PC-3 (cell line): ENCODE results near the gene GALNT18. TPM values are rescaled to one million over a fixed set of nuclear protein-coding genes. Genes with fewer than 3 reads are reported as not detected.

Experiments
- ATAC-seq: fragments of 200-7000 bp; cut with Tn5 transposase; 2 replicates; pipeline ENCODE4 v1.9.1; 2020; ENCODE audit warnings: mild to moderate bottlenecking, moderate library complexity
- BruUV-seq: library from RNA; stranded (reverse); fragments of 400-500 nt; replicated peaks from 2 replicates; lab custom pipeline; 2021; lab: Mats Ljungman, UMichigan
- CTCF ChIA-PET: fragments of 300-600 bp; sonication (Branson Sonifier 250); formaldehyde crosslinking; loops from one replicate; lab custom pipeline; 2022; ENCODE audit warnings: antibody characterized with exemption; lab: Charles Lee
- POLR2A ChIA-PET: fragments of 300-600 bp; sonication (Branson Sonifier 250); formaldehyde crosslinking; loops from one replicate; lab custom pipeline; 2022; ENCODE audit warnings: antibody characterized with exemption; ENCODE audit not compliant: unreplicated experiment; lab: Charles Lee
- DNase-seq: peaks from one replicate; pipeline ENCODE4 v3.0.0-alpha.2; 2015
- H2AFZ ChIP-seq: fragments of 300-600 bp; sonication (generic); 2 replicates; pipeline ENCODE4 v1.6.0; 2016; ENCODE audit warnings: antibody characterized with exemption, low read length
- H3F3A ChIP-seq: fragments of 300-600 bp; sonication (generic); one replicate; pipeline ENCODE4 v1.6.0; 2017; ENCODE audit warnings: antibody characterized with exemption, low read length, control low read depth, mild to moderate bottlenecking; ENCODE audit not compliant: unreplicated experiment
- H3K27ac ChIP-seq: fragments of 300-600 bp; sonication (generic); 2 replicates; pipeline ENCODE4 v1.5.1; 2016; ENCODE audit warnings: mild to moderate bottlenecking, low read length
- H3K27me3 ChIP-seq: fragments of 300-600 bp; sonication (generic); 2 replicates; pipeline ENCODE4 v1.6.1; 2016; ENCODE audit warnings: low read length, mixed read lengths
- H3K36me3 ChIP-seq: fragments of 300-600 bp; sonication (generic); 2 replicates; pipeline ENCODE4 v1.6.1; 2016; ENCODE audit warnings: low read depth, mixed run types, low read length, mixed read lengths
- H3K4me1 ChIP-seq: fragments of 300-600 bp; sonication (generic); 2 replicates; pipeline ENCODE4 v1.5.1; 2016; ENCODE audit warnings: low read length; ENCODE audit not compliant: insufficient read depth
- H3K4me2 ChIP-seq: fragments of 300-600 bp; sonication (generic); 2 replicates; pipeline ENCODE4 v1.6.0; 2016; ENCODE audit warnings: low read length
- H3K4me3 ChIP-seq: fragments of 300-600 bp; sonication (generic); 2 replicates; pipeline ENCODE4 v1.5.1; 2016; ENCODE audit warnings: mild to moderate bottlenecking, low read length, mixed read lengths
- H3K79me2 ChIP-seq: fragments of 300-600 bp; sonication (generic); 2 replicates; pipeline ENCODE4 v1.6.1; 2017; ENCODE audit warnings: low read length, mixed read lengths
- H3K9ac ChIP-seq: fragments of 300-600 bp; sonication (generic); 2 replicates; pipeline ENCODE4 v1.6.0; 2016; ENCODE audit warnings: mild to moderate bottlenecking, low read length
- H3K9me2 ChIP-seq: fragments of 300-600 bp; sonication (generic); replicated peaks from 2 replicates; pipeline ENCODE4 v1.6.1; 2016; ENCODE audit warnings: mixed run types, low read length, mixed read lengths
- H3K9me3 ChIP-seq: fragments of 300-600 bp; sonication (generic); 2 replicates; pipeline ENCODE4 v1.6.1; 2016; ENCODE audit warnings: low read length, mixed read lengths
- H4K20me1 ChIP-seq: fragments of 300-600 bp; sonication (generic); 2 replicates; pipeline ENCODE4 v1.6.1; 2016; ENCODE audit warnings: low read length, mixed read lengths
- EZH2 ChIP-seq: fragments of 300-600 bp; sonication (generic); IDR thresholded peaks from one replicate; pipeline ENCODE4 v1.6.1; 2017; ENCODE audit warnings: antibody characterized with exemption, mild to moderate bottlenecking, low read length; ENCODE audit not compliant: unreplicated experiment
- EZH2phosphoT487 ChIP-seq: fragments of 300-600 bp; sonication (generic); IDR thresholded peaks from 2 replicates; pipeline ENCODE4 v1.6.1; 2018; ENCODE audit warnings: mild to moderate bottlenecking, antibody characterized with exemption, low read length, borderline replicate concordance
- intact Hi-C: fragments of 100-400 bp; cut with micrococcal nuclease; formaldehyde crosslinking; loops from 2 replicates; pipeline ENCODE4 v1.9.0; 2023
- total RNA-seq: library from RNA; depleted of rRNA; stranded (reverse); fragments of >200 nt; gene quantifications from 2 replicates; pipeline ENCODE4 v1.2.3, GENCODE V29; 2014
- TF ChIP-seq, protein P1 (sequence below): fragments of 300-600 bp; sonication (generic); conservative IDR thresholded peaks from 2 replicates; pipeline ENCODE4 v1.5.1; 2017; ENCODE audit warnings: antibody characterized with exemption, low read depth, mild to moderate bottlenecking, low read length

The GALNT18 gene
- total RNA-seq, 1 experiment from 2014 or later = 34.5 TPM

DNA sequence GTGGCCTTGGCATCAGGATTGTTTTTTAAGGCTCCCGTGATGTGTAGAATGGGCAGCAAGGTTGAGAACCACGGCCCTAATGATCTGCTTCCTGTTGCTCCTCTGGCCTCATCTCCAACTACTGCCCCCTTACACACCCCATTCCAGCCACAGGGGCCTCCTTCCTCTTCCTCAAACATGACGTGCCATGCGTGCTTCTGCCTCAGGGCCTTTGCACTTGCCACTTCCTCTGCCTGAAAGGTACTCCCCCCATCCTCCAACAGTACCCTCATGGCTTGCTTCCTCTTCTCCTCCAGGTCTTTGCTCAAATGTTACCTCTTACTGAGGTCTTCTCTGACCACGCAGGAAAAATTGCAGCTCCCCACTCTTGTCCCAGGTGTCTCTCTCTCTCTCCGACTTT, 174.8 kb downstream of the GALNT18 start:
- ChIA-PET POLR2A (no interaction called here), CTCF (no interaction called here)
- no peak overlapping the region for H2AFZ ChIP-seq
- no peaks in the 10 kb centered on the region for H3K36me3 ChIP-seq
- H3K9me3 ChIP-seq = no peaks in the 10 kb centered on the region
- no peak overlapping the region for H3K4me3 ChIP-seq
- H3K79me2 ChIP-seq = no peaks in the 10 kb centered on the region
- no peaks in the 10 kb centered on the region for H3K9me2 ChIP-seq
- DNase-seq (no peak), ATAC-seq (no peak)
- peaks cover 14% of the 10 kb centered on the region for H3K4me1 ChIP-seq
- no TSS peak for BruUV-seq
- no peak overlapping the region for H3K4me2 ChIP-seq
- H3K9ac ChIP-seq = no peak overlapping the region
- TF ChIP-seq EZH2 = no peak
- TF ChIP-seq, protein P1, sequence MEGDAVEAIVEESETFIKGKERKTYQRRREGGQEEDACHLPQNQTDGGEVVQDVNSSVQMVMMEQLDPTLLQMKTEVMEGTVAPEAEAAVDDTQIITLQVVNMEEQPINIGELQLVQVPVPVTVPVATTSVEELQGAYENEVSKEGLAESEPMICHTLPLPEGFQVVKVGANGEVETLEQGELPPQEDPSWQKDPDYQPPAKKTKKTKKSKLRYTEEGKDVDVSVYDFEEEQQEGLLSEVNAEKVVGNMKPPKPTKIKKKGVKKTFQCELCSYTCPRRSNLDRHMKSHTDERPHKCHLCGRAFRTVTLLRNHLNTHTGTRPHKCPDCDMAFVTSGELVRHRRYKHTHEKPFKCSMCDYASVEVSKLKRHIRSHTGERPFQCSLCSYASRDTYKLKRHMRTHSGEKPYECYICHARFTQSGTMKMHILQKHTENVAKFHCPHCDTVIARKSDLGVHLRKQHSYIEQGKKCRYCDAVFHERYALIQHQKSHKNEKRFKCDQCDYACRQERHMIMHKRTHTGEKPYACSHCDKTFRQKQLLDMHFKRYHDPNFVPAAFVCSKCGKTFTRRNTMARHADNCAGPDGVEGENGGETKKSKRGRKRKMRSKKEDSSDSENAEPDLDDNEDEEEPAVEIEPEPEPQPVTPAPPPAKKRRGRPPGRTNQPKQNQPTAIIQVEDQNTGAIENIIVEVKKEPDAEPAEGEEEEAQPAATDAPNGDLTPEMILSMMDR = no peak
- H3F3A ChIP-seq = no peaks in the 10 kb centered on the region
- intact Hi-C loops = no loop called here
- H3K27me3 ChIP-seq = no peaks in the 10 kb centered on the region
- H3K27ac ChIP-seq = no peak overlapping the region
- H4K20me1 ChIP-seq = no peaks in the 10 kb centered on the region

DNA sequence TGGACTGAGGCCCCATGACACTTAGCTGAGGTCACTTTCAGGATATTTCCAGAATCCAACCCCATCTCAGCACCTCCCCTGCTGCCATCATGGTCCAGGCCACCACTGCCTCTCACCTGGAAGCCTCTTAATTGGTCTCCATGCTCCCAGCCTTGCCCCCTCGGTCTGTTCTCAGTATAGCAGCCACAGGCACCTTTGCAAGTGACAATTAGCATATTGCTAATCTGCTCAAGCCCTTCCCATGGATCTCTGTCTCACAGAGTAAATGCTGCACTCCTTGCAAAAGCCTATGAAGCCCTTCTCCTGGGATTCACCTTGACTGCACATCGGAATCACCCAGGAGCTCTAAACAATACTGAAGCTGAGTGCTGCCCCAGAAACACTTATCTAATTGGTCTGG, 175.2 kb downstream of the GALNT18 start:
- POLR2A ChIA-PET = no interaction called here
- no TSS peak for BruUV-seq

DNA sequence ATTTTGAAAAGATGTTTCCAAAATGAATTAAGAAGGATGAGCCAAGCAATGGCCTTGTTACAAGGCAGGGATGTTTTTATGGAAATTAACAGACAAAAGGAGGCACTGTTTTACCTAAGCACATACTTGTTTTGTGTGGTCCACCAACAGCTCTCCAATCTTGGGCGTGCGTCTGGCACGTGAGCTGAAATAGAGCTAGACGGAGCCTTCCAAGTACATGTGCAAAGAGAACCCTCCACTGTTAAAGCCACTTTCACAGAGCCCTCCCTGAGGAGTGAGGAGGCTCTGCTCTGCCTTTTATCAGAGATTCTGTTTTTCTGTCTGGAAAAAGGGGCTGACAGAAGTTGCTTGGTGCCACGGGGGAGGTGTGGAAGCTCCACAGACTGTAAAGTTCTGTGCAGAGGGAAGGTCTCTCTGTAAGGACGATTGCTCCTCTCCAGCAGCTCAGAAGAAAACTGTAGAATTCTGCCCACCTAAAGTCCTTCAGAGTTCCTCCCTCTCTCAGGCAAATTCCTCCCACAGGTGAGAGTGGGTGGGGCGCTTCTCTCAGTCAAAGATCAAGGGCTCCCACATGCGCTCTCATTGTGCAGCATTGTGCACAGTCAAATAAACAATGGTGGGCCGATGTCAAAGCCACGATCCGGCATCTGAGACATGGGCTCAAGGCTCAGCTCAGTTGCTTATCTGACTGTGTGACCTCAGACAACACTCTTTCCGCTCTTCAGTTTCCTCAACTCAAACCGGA, 176.2 kb downstream of the GALNT18 start:
- intact Hi-C loops = no loop called here

More for the DNA sequence above, 175.2 kb downstream of the GALNT18 start:
- Histone ChIP-seq H4K20me1 (no peaks in the 10 kb centered on the region), H3K79me2 (no peaks in the 10 kb centered on the region), H3F3A (no peaks in the 10 kb centered on the region), H3K27ac (no peak overlapping the region), H3K9ac (no peak overlapping the region), H3K36me3 (no peaks in the 10 kb centered on the region), H3K27me3 (no peaks in the 10 kb centered on the region), H2AFZ (no peak overlapping the region), H3K4me3 (no peak overlapping the region), H3K9me3 (no peaks in the 10 kb centered on the region), H3K9me2 (no peaks in the 10 kb centered on the region), H3K4me1 (peaks cover 10% of the 10 kb centered on the region), H3K4me2 (no peak overlapping the region)
- no peak for TF ChIP-seq EZH2
- no peak for TF ChIP-seq EZH2phosphoT487
- TF ChIP-seq, protein P1 = no peak
- DNase-seq (no peak), ATAC-seq (no peak)
- CTCF ChIA-PET = no interaction called here
- intact Hi-C loops = no loop called here

More for the DNA sequence above, 176.2 kb downstream of the GALNT18 start:
- CTCF ChIA-PET = no interaction called here
- H3K9me2 ChIP-seq = no peaks in the 10 kb centered on the region
- DNase-seq (no peak), ATAC-seq (no peak)
- no peak overlapping the region for H3K4me3 ChIP-seq
- H3K27ac ChIP-seq = no peak overlapping the region
- no peak overlapping the region for H2AFZ ChIP-seq
- H4K20me1 ChIP-seq = no peaks in the 10 kb centered on the region
- POLR2A ChIA-PET = no interaction called here
- H3K4me1 ChIP-seq = peaks cover under 1% of the 10 kb centered on the region; the same call in 1 of the 2 replicates
- TF ChIP-seq EZH2phosphoT487 (no peak), EZH2 (no peak)
- TF ChIP-seq, protein P1 = no peak
- H3K36me3 ChIP-seq = no peaks in the 10 kb centered on the region
- no TSS peak for BruUV-seq
- H3K9me3 ChIP-seq = no peaks in the 10 kb centered on the region
- no peaks in the 10 kb centered on the region for H3F3A ChIP-seq
- no peak overlapping the region for H3K9ac ChIP-seq
- H3K4me2 ChIP-seq = no peak overlapping the region
- no peaks in the 10 kb centered on the region for H3K79me2 ChIP-seq
- no peaks in the 10 kb centered on the region for H3K27me3 ChIP-seq
